HEK293 (cell line): ENCODE results near the gene MGAT1.

Source experiments
- CTCF ChIA-PET: fragments of 350-600 bp; formaldehyde crosslinking; extraction: SDS; loops from one replicate; lab custom pipeline; 2021; ENCODE audit warnings: antibody characterized with exemption; lab: Yijun Ruan, JAX
- POLR2A ChIA-PET: fragments of 300-600 bp; formaldehyde crosslinking; extraction: SDS; loops from one replicate; lab custom pipeline; 2020; ENCODE audit warnings: antibody characterized with exemption, inconsistent platforms; lab: Yijun Ruan, JAX
- H3K27ac ChIP-seq: fragments of 200-500 bp; sonication (Bioruptor generic); 2 replicates; pipeline ENCODE4 v1.5.1; 2014; ENCODE audit warnings: low read depth, low read length, control low read depth, inconsistent platforms; ENCODE audit errors: extremely low read depth
- H3K36me3 ChIP-seq, 2 experiments: fragments of 200-500 bp in 1 of 2; sonication (Bioruptor generic) in 1 of 2; 1 replicate in 1 of 2; 2 replicates in 1 of 2; pipeline ENCODE4 v1.5.1; 2014 to 2017; ENCODE audit warnings: inconsistent platforms in 2 of 2, low read length in 2 of 2; ENCODE audit not compliant: control insufficient read depth in 2 of 2, insufficient read depth in 1 of 2
- H3K4me1 ChIP-seq: fragments of 200-500 bp; sonication (Bioruptor generic); 2 replicates; pipeline ENCODE4 v1.5.1; 2014; ENCODE audit warnings: mild to moderate bottlenecking, low read length, inconsistent platforms; ENCODE audit not compliant: control insufficient read depth, insufficient read depth
- H3K4me3 ChIP-seq: 2 replicates; pipeline ENCODE4 v1.5.1; 2011; ENCODE audit warnings: low read depth, mild to moderate bottlenecking, control low read depth, low read length, moderate library complexity
- H3K9me3 ChIP-seq: fragments of 200-500 bp; sonication (Bioruptor generic); 2 replicates; pipeline ENCODE4 v1.5.1; 2014; ENCODE audit warnings: low read depth, low read length, inconsistent platforms; ENCODE audit not compliant: control insufficient read depth, insufficient read depth
- BCL11A ChIP-seq: fragments of 450-650 bp; formaldehyde crosslinking; IDR thresholded peaks from 2 replicates; pipeline ENCODE4 v1.5.1; 2016; ENCODE audit warnings: low read depth, missing biosample characterization, missing genetic modification characterization
- HOXD13 ChIP-seq: sonication (generic); formaldehyde crosslinking; IDR thresholded peaks from 2 replicates; pipeline ENCODE4 v1.8.0; 2022; ENCODE audit warnings: missing genetic modification reagents, borderline replicate concordance
- KLF8 ChIP-seq: fragments of 450-650 bp; formaldehyde crosslinking; IDR thresholded peaks from 2 replicates; pipeline ENCODE4 v1.5.1; 2016; ENCODE audit warnings: missing biosample characterization, missing genetic modification characterization
- REPIN1 ChIP-seq: fragments of 450-650 bp; formaldehyde crosslinking; IDR thresholded peaks from 2 replicates; pipeline ENCODE4 v1.5.1; 2017; ENCODE audit warnings: missing biosample characterization, missing genetic modification characterization, low read depth
- SETDB1 ChIP-seq: IDR thresholded peaks from one replicate; pipeline ENCODE4 v1.6.1; 2017; ENCODE audit warnings: mild to moderate bottlenecking, low read length, moderate library complexity, mixed read lengths; ENCODE audit not compliant: insufficient read length
- SP3 ChIP-seq: fragments of 450-650 bp; formaldehyde crosslinking; IDR thresholded peaks from 2 replicates; pipeline ENCODE4 v1.5.1; 2016; ENCODE audit warnings: missing biosample characterization, missing genetic modification characterization
- WT1 ChIP-seq: fragments of 450-650 bp; formaldehyde crosslinking; IDR thresholded peaks from 2 replicates; pipeline ENCODE4 v1.5.1; 2016; ENCODE audit warnings: missing biosample characterization, missing genetic modification characterization
- ZBTB17 ChIP-seq: fragments of 450-650 bp; formaldehyde crosslinking; IDR thresholded peaks from 2 replicates; pipeline ENCODE4 v1.5.1; 2016; ENCODE audit warnings: missing biosample characterization, missing genetic modification characterization
- ZBTB20 ChIP-seq: fragments of 450-650 bp; formaldehyde crosslinking; IDR thresholded peaks from 2 replicates; pipeline ENCODE4 v1.5.1; 2016; ENCODE audit warnings: missing biosample characterization, missing genetic modification characterization
- ZNF133 ChIP-seq: fragments of 450-650 bp; formaldehyde crosslinking; IDR thresholded peaks from 2 replicates; pipeline ENCODE4 v1.5.1; 2016; ENCODE audit warnings: missing biosample characterization, missing genetic modification characterization
- ZNF140 ChIP-seq: fragments of 450-650 bp; formaldehyde crosslinking; IDR thresholded peaks from 2 replicates; pipeline ENCODE4 v1.5.1; 2016; ENCODE audit warnings: missing biosample characterization, missing genetic modification characterization
- ZNF169 ChIP-seq: fragments of 450-650 bp; formaldehyde crosslinking; IDR thresholded peaks from 2 replicates; pipeline ENCODE4 v1.5.1; 2016; ENCODE audit warnings: missing biosample characterization, missing genetic modification characterization
- ZNF350 ChIP-seq: fragments of 450-650 bp; formaldehyde crosslinking; IDR thresholded peaks from 2 replicates; pipeline ENCODE4 v1.5.0; 2017; ENCODE audit warnings: missing biosample characterization, mild to moderate bottlenecking, missing genetic modification characterization
- ZNF48 ChIP-seq: fragments of 450-650 bp; formaldehyde crosslinking; IDR thresholded peaks from 2 replicates; pipeline ENCODE4 v1.5.1; 2016; ENCODE audit warnings: missing biosample characterization, missing genetic modification characterization
- ZNF501 ChIP-seq: fragments of 450-650 bp; formaldehyde crosslinking; IDR thresholded peaks from 2 replicates; pipeline ENCODE4 v1.5.1; 2016; ENCODE audit warnings: missing biosample characterization, missing genetic modification characterization
- ZNF510 ChIP-seq: fragments of 450-650 bp; formaldehyde crosslinking; IDR thresholded peaks from 2 replicates; pipeline ENCODE4 v1.5.1; 2018; ENCODE audit warnings: mild to moderate bottlenecking, missing genetic modification characterization, missing biosample characterization; ENCODE audit not compliant: insufficient replicate concordance
- ZNF548 ChIP-seq: fragments of 450-650 bp; formaldehyde crosslinking; IDR thresholded peaks from 2 replicates; pipeline ENCODE4 v1.5.1; 2016; ENCODE audit warnings: missing biosample characterization, missing genetic modification characterization
- ZNF624 ChIP-seq: fragments of 450-650 bp; formaldehyde crosslinking; IDR thresholded peaks from 2 replicates; pipeline ENCODE4 v1.5.1; 2017; ENCODE audit warnings: missing biosample characterization, missing genetic modification characterization
- ZNF707 ChIP-seq: fragments of 450-650 bp; formaldehyde crosslinking; IDR thresholded peaks from 2 replicates; pipeline ENCODE4 v1.5.1; 2016; ENCODE audit warnings: missing biosample characterization, missing genetic modification characterization
- ZNF747 ChIP-seq: fragments of 450-650 bp; formaldehyde crosslinking; IDR thresholded peaks from 2 replicates; pipeline ENCODE4 v1.5.1; 2016; ENCODE audit warnings: missing biosample characterization, missing genetic modification characterization
- ZNF76 ChIP-seq: fragments of 450-650 bp; formaldehyde crosslinking; IDR thresholded peaks from 2 replicates; pipeline ENCODE4; 2016; ENCODE audit warnings: low read depth, missing biosample characterization, missing genetic modification characterization, borderline replicate concordance
- ZSCAN23 ChIP-seq: fragments of 450-650 bp; formaldehyde crosslinking; IDR thresholded peaks from 2 replicates; pipeline ENCODE4 v1.5.1; 2016; ENCODE audit warnings: missing biosample characterization, missing genetic modification characterization
- TF ChIP-seq, protein P1 (sequence below): fragments of 450-650 bp; formaldehyde crosslinking; IDR thresholded peaks from 2 replicates; pipeline ENCODE4 v1.5.1; 2016; ENCODE audit warnings: missing biosample characterization, missing genetic modification characterization
- TF ChIP-seq, protein P2 (sequence below): fragments of 450-650 bp; formaldehyde crosslinking; conservative IDR thresholded peaks from 2 replicates; pipeline ENCODE4 v1.5.1; 2016; ENCODE audit warnings: low read depth, missing biosample characterization, missing genetic modification characterization
- TF ChIP-seq, protein P3 (sequence below): fragments of 450-650 bp; formaldehyde crosslinking; IDR thresholded peaks from 2 replicates; pipeline ENCODE4 v1.5.1; 2017; ENCODE audit warnings: missing biosample characterization, missing genetic modification characterization
- TF ChIP-seq, protein P4 (sequence below): fragments of 450-650 bp; formaldehyde crosslinking; IDR thresholded peaks from 2 replicates; pipeline ENCODE4 v1.5.1; 2016; ENCODE audit warnings: missing biosample characterization, missing genetic modification characterization

MGAT1 gene

DNA sequence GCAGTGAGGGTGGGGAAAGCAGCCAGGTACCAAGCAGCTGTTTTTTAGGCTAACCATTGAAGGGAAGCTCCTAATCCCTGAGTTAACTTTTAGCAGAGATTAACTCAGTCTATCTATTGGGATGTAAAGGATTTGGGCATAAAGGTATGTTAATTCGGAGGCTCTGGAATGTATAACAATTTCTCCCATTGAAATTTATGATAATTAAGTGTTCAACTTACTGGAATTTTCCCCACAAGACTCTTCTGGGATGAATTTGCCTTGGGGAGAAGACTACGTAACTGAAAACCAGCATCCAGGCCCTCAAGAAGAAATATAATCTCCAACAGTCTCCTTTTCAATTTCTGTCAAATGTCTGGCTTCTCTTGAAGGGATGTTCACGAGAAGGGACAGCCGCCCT lies 34.9 kb upstream of the MGAT1 start (continued):
- TF ChIP-seq ZNF169 (tag by site-specific recombination) (no peak), ZBTB20 (tag by site-specific recombination) (no peak), HOXD13 (CRISPR knock-in tag) (no peak), ZNF76 (tag by site-specific recombination) (no peak), ZSCAN23 (tag by site-specific recombination) (no peak), ZNF510 (tag by site-specific recombination) (no peak), ZNF707 (no peak), SETDB1 (no peak), ZBTB17 (tag by site-specific recombination) (no peak), ZNF350 (tag by site-specific recombination) (no peak), WT1 (tag by site-specific recombination) (no peak), BCL11A (tag by site-specific recombination) (no peak)

DNA sequence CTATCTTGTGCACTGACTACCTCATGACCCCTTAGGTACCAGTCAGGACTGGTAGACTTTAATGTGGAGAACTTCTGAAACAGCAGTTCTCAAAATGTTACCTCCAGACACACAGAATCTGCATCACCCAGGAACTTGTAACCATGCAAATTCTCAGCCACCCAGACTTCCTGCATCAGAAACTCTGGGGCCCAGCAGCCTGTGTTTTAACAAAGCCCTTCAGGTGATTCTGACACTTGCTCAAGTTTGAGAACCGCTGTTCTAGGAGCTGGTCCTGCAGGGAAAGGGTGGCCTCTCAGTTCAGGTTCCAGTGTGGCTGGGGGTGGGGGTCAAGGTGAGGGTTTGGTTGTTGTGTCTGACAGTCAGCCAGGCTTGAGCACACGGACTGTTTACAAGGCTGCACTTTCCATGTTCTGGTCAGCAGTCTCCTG lies 30.0 kb upstream of the MGAT1 start:
- Histone ChIP-seq H3K4me3 (no peak overlapping the region), H3K36me3 (no peaks in the 10 kb centered on the region), H3K27ac (no peak overlapping the region), H3K4me1 (no peaks in the 10 kb centered on the region), H3K9me3 (no peaks in the 10 kb centered on the region)
- ChIA-PET POLR2A (no interaction called here), CTCF (interaction anchor here (0.6 to 0.9 kb wide), 3 partner anchors 14 to 35 kb away, joined by 3 read pairs; no protein-coding TSS in a partner anchor)
- TF ChIP-seq, protein P1, sequence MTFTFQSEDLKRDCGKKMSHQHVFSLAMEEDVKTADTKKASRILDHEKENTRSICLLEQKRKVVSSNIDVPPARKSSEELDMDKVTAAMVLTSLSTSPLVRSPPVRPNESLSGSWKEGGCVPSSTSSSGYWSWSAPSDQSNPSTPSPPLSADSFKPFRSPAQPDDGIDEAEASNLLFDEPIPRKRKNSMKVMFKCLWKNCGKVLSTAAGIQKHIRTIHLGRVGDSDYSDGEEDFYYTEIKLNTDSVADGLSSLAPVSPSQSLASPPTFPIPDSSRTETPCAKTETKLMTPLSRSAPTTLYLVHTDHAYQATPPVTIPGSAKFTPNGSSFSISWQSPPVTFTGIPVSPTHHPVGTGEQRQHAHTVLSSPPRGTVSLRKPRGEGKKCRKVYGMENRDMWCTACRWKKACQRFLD (tag by site-specific recombination) = no peak
- no peak for TF ChIP-seq ZNF48 (tag by site-specific recombination)
- TF ChIP-seq ZSCAN23 (tag by site-specific recombination) = no peak
- TF ChIP-seq, protein P2, sequence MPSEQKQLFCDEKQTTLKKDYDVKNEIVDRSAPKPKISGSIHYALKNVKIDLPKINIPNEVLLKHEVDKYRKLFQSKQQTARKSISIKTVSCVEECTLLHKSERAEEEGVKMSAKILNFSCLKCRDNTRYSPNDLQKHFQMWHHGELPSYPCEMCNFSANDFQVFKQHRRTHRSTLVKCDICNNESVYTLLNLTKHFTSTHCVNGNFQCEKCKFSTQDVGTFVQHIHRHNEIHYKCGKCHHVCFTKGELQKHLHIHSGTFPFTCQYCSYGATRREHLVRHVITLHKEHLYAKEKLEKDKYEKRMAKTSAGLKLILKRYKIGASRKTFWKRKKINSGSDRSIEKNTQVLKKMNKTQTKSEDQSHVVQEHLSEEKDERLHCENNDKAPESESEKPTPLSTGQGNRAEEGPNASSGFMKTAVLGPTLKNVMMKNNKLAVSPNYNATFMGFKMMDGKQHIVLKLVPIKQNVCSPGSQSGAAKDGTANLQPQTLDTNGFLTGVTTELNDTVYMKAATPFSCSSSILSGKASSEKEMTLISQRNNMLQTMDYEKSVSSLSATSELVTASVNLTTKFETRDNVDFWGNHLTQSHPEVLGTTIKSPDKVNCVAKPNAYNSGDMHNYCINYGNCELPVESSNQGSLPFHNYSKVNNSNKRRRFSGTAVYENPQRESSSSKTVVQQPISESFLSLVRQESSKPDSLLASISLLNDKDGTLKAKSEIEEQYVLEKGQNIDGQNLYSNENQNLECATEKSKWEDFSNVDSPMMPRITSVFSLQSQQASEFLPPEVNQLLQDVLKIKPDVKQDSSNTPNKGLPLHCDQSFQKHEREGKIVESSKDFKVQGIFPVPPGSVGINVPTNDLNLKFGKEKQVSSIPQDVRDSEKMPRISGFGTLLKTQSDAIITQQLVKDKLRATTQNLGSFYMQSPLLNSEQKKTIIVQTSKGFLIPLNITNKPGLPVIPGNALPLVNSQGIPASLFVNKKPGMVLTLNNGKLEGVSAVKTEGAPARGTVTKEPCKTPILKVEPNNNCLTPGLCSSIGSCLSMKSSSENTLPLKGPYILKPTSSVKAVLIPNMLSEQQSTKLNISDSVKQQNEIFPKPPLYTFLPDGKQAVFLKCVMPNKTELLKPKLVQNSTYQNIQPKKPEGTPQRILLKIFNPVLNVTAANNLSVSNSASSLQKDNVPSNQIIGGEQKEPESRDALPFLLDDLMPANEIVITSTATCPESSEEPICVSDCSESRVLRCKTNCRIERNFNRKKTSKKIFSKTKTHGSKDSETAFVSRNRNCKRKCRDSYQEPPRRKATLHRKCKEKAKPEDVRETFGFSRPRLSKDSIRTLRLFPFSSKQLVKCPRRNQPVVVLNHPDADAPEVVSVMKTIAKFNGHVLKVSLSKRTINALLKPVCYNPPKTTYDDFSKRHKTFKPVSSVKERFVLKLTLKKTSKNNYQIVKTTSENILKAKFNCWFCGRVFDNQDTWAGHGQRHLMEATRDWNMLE (tag by site-specific recombination) = no peak
- no peak for TF ChIP-seq ZNF169 (tag by site-specific recombination)
- no peak for TF ChIP-seq ZNF548
- TF ChIP-seq ZNF501 (tag by site-specific recombination) = no peak
- no peak for TF ChIP-seq ZNF747 (tag by site-specific recombination)
- no peak for TF ChIP-seq SP3 (tag by site-specific recombination)
- TF ChIP-seq, protein P3, sequence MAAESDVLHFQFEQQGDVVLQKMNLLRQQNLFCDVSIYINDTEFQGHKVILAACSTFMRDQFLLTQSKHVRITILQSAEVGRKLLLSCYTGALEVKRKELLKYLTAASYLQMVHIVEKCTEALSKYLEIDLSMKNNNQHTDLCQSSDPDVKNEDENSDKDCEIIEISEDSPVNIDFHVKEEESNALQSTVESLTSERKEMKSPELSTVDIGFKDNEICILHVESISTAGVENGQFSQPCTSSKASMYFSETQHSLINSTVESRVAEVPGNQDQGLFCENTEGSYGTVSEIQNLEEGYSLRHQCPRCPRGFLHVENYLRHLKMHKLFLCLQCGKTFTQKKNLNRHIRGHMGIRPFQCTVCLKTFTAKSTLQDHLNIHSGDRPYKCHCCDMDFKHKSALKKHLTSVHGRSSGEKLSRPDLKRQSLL (tag by site-specific recombination) = no peak
- no peak for TF ChIP-seq ZNF624
- no peak for TF ChIP-seq ZNF133 (tag by site-specific recombination)
- no peak for TF ChIP-seq REPIN1 (tag by site-specific recombination)
- TF ChIP-seq ZNF140 (tag by site-specific recombination) = no peak
- TF ChIP-seq, protein P4, sequence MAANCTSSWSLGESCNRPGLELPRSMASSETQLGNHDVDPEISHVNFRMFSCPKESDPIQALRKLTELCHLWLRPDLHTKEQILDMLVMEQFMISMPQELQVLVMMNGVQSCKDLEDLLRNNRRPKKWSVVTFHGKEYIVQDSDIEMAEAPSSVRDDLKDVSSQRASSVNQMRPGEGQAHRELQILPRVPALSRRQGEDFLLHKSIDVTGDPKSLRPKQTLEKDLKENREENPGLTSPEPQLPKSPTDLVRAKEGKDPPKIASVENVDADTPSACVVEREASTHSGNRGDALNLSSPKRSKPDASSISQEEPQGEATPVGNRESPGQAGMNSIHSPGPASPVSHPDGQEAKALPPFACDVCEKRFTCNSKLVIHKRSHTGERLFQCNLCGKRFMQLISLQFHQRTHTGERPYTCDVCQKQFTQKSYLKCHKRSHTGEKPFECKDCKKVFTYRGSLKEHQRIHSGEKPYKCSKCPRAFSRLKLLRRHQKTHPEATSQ (tag by site-specific recombination) = no peak
- TF ChIP-seq KLF8 (tag by site-specific recombination) = no peak
